WTC11 (cell line): ENCODE measurements around the gene MAP1B.

Source experiments
- ATF1 ChIP-seq: sonication (generic); formaldehyde crosslinking; IDR thresholded peaks from 2 replicates; pipeline ENCODE4 v1.8.1; 2023; ENCODE audit warnings: mild to moderate bottlenecking, moderate library complexity, missing genetic modification reagents
- HMGXB4 ChIP-seq: sonication (generic); formaldehyde crosslinking; IDR thresholded peaks from 2 replicates; pipeline ENCODE4 v1.8.1; 2023; ENCODE audit warnings: mild to moderate bottlenecking, moderate library complexity, missing genetic modification reagents
- IRF1 ChIP-seq: sonication (generic); formaldehyde crosslinking; IDR thresholded peaks from 2 replicates; pipeline ENCODE4 v1.8.0; 2023; ENCODE audit warnings: missing genetic modification reagents
- PREB ChIP-seq: sonication (generic); formaldehyde crosslinking; IDR thresholded peaks from 2 replicates; pipeline ENCODE4 v1.8.1; 2022; ENCODE audit warnings: mild to moderate bottlenecking, missing genetic modification reagents, moderate library complexity, borderline replicate concordance
- ZNF317 ChIP-seq: sonication (generic); formaldehyde crosslinking; IDR thresholded peaks from 2 replicates; pipeline ENCODE4 v1.8.1; 2023; ENCODE audit warnings: low read depth, mild to moderate bottlenecking, moderate library complexity, missing genetic modification reagents, borderline replicate concordance
- TF ChIP-seq, protein P1 (sequence below): fragments of 200-600 bp; IDR thresholded peaks from 2 replicates; pipeline ENCODE4 v1.8.0; 2022; ENCODE audit warnings: antibody characterized with exemption

GRCh38 chr5:72197393-72197792, 90.1 kb downstream of the MAP1B start:
- TF ChIP-seq IRF1 (no peak), ATF1 (CRISPR knock-in tag) (no peak), PREB (CRISPR knock-in tag) (no peak), ZNF317 (CRISPR knock-in tag) (no peak), HMGXB4 (CRISPR knock-in tag) (no peak)
- TF ChIP-seq, protein P1, sequence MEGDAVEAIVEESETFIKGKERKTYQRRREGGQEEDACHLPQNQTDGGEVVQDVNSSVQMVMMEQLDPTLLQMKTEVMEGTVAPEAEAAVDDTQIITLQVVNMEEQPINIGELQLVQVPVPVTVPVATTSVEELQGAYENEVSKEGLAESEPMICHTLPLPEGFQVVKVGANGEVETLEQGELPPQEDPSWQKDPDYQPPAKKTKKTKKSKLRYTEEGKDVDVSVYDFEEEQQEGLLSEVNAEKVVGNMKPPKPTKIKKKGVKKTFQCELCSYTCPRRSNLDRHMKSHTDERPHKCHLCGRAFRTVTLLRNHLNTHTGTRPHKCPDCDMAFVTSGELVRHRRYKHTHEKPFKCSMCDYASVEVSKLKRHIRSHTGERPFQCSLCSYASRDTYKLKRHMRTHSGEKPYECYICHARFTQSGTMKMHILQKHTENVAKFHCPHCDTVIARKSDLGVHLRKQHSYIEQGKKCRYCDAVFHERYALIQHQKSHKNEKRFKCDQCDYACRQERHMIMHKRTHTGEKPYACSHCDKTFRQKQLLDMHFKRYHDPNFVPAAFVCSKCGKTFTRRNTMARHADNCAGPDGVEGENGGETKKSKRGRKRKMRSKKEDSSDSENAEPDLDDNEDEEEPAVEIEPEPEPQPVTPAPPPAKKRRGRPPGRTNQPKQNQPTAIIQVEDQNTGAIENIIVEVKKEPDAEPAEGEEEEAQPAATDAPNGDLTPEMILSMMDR, result no peak
